A549 treated with AZD2906 at 1 μM for 4 hours (cell line): ENCODE data around the gene TNNI2. TPM values are rescaled to one million over a fixed set of nuclear protein-coding genes. Genes with fewer than 3 reads are reported as not detected.

Experiments
- total RNA-seq: library from RNA; stranded (reverse); fragments of 200-300 nt; extraction: Qiagen RNA extraction; gene quantifications from 5 replicates; pipeline ENCODE4 v1.2.3, GENCODE V29; 2022

TNNI2 gene
- 0.25 to 0.40 TPM (median 0.28 TPM) in 4 of 5 replicates, not detected in the other for total RNA-seq

GRCh38 chr11:1838426-1839144, at the start of gene TNNI2:
Gene TNNI2, plus strand, starts transcription at chr11:1838981. Its CDS starts 716 bp downstream, at chr11:1839697.

GRCh38 chr11:1834779-1835670, 3.8 kb upstream of the TNNI2 start, which contains the start of gene SYT8:
Gene SYT8, plus strand, starts transcription at chr11:1834990. Its CDS starts 116 bp downstream, at chr11:1835106.

GRCh38 chr11:1852877-1853276, 14.1 kb downstream of the TNNI2 start, which contains the start of gene LSP1:
Gene LSP1, plus strand, starts transcription at chr11:1853084. Its CDS starts 61 bp downstream, at chr11:1853145.

Other genes starting within 250 kb of the TNNI2 start
- not detected in 5 replicates for gene KRTAP5-2, start 240.7 kb upstream of the TNNI2 start, total RNA-seq
- not detected in 5 replicates for gene KRTAP5-3, start 230.5 kb upstream of the TNNI2 start, total RNA-seq
- gene KRTAP5-4, start 216.8 kb upstream of the TNNI2 start, total RNA-seq, result not detected in 5 replicates
- gene KRTAP5-5, start 209.2 kb upstream of the TNNI2 start, total RNA-seq, result not detected in 5 replicates
- gene KRTAP5-6, start 141.8 kb upstream of the TNNI2 start, total RNA-seq, result not detected in 5 replicates
- 1.1 to 2.1 TPM (median 1.4 TPM) in 5 replicates for gene IFITM10, start 88.4 kb upstream of the TNNI2 start, total RNA-seq
- 397 to 634 TPM (median 550 TPM) in 5 replicates for gene CTSD, start 75.1 kb upstream of the TNNI2 start, total RNA-seq
- gene SYT8, start 4.0 kb upstream of the TNNI2 start, total RNA-seq, result 0.43 to 1.1 TPM (median 0.55 TPM) in 5 replicates
- 1.6 to 2.3 TPM (median 1.8 TPM) in 5 replicates for gene LSP1, start 14.1 kb downstream of the TNNI2 start, total RNA-seq
- not detected in 5 replicates for gene PRR33, start 52.9 kb downstream of the TNNI2 start, total RNA-seq
- 0.10 to 0.26 TPM (median 0.11 TPM) in 3 of 5 replicates, not detected in the others for gene TNNT3, start 80.7 kb downstream of the TNNI2 start, total RNA-seq
- 138 to 166 TPM (median 157 TPM) in 5 replicates for gene MRPL23, start 108.4 kb downstream of the TNNI2 start, total RNA-seq
- 11.0 to 21.2 TPM (median 17.5 TPM) in 5 replicates for gene H19, start 158.9 kb downstream of the TNNI2 start, total RNA-seq